ENCODE data around the gene FGD6. TPM values are rescaled to one million over a fixed set of nuclear protein-coding genes. Genes with fewer than 3 reads are reported as not detected.

FGD6 gene
- total and polyA plus RNA-seq, 2 of the 4 experiments (the other 2 are of a cell fraction), result 2.6 to 9.5 TPM

DNA sequence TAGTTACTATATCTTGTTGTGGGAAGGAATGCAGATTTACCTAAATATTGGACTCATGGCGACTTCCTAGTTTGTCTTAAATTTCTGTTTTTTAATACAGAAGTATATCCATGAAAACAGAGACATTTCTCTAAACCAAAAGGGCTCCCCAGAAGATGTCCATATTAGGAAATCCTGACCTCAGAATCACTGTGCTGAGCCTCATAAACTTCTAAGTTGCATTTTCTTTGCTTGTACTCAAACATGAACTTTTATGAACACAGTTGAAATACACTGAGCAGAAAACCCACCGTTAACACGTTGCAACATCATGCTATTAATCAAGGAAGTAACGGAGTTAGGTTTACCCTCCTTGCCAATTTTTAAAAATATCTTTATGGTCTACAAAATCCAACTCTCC, 100.9 kb downstream of the FGD6 start:
- Histone ChIP-seq H3K18ac (ENCODE audit: low read depth, low read length) (peak overlapping the region; percentile 34; the same call in 1 of the 2 replicates), H3K14ac (replicated peaks; ENCODE audit: low read depth, low read length) (0 out of 2 replicates have a peak overlapping the region, but pooled peaks have one; percentile 7), H3K9me3 (ENCODE audit: control insufficient read depth, insufficient read depth, low read length) (no peaks in the 10 kb centered on the region), H4K5ac (ENCODE audit: low read depth, low read length) (peak overlapping the region; percentile 23; the same call in 1 of the 2 replicates), H3K27me3 (ENCODE audit: control insufficient read depth, insufficient read depth, low read length) (no peaks in the 10 kb centered on the region), H3K27ac (ENCODE audit: insufficient read depth, low read length) (no peak overlapping the region), H2BK120ac (ENCODE audit: low read depth, low read length) (0 out of 2 replicates have a peak overlapping the region, but pooled peaks have one; percentile 16), H4K20me1 (ENCODE audit: insufficient read depth, low read length) (no peaks in the 10 kb centered on the region), H3K4me2 (ENCODE audit: low read depth, low read length) (peak overlapping the region; percentile 5; the same call in 1 of the 2 replicates), H4K91ac (ENCODE audit: insufficient read depth, low read depth, low read length) (no peak overlapping the region), H2AK9ac (replicated peaks; ENCODE audit: low read depth, low read length, poor library complexity) (no peak overlapping the region), H2AK5ac (ENCODE audit: low read depth, low read length) (peak overlapping the region; percentile 30; the same call in 1 of the 2 replicates), H2BK20ac (ENCODE audit: low read depth, low read length) (0 out of 2 replicates have a peak overlapping the region, but pooled peaks have one; percentile 13), H2AFZ (replicated peaks; ENCODE audit: low read length, poor library complexity) (no peak overlapping the region), H3K36me3 (ENCODE audit: control insufficient read depth, insufficient read depth, low read length) (peaks cover 3% of the 10 kb centered on the region; the same call in 1 of the 2 replicates), H3K4me3 (ENCODE audit: insufficient read depth, low read depth, low read length) (no peak overlapping the region), H3K9me1 (ENCODE audit: insufficient read depth, low read length) (no peaks in the 10 kb centered on the region), H3K56ac (ENCODE audit: extremely low read depth, insufficient read depth, low read length) (no peak overlapping the region), H3K9ac (ENCODE audit: low read depth, low read length) (peak overlapping the region; percentile 4; the same call in 1 of the 2 replicates), H3K4ac (ENCODE audit: low read depth, low read length) (no peak overlapping the region; the same call in 1 of the 2 replicates), H2BK5ac (ENCODE audit: low read depth, low read length, poor library complexity, severe bottlenecking) (peak overlapping the region; percentile 49), H3K23ac (ENCODE audit: low read depth, low read length) (no peak overlapping the region), H3K79me1 (ENCODE audit: low read depth in 1 of 2, low read length in 2 of 2) (no peaks in the 10 kb centered on the region; a peak in 1 of 4 replicates), H4K8ac (ENCODE audit: low read depth in 2 of 2, low read length in 2 of 2) (peak overlapping the region in 1 of 2 experiments; percentile 33; a peak in 1 of 4 replicates), H2BK15ac (ENCODE audit: low read depth, low read length) (no peak overlapping the region), H3K4me1 (ENCODE audit: control insufficient read depth, insufficient read depth, low read length) (peaks cover 15% of the 10 kb centered on the region)
- intact Hi-C loops (cut with micrococcal nuclease), result loop anchor here (5.0 kb wide), 1 partner anchor 356 kb away; the partner anchor contains the start of gene METAP2
- POLR2A ChIA-PET (ENCODE audit: unreplicated experiment), result no interaction called here
- CTCF ChIA-PET, result interaction anchor here (1.0 to 2.2 kb wide), 3 partner anchors 101 to 357 kb away, joined by 5 to 16 read pairs (median 12); partner anchors contain the start of genes FGD6 and VEZT
- in situ Hi-C loops (cut with MboI; ENCODE audit: low sequenced_read_pairs), result loop anchor here (5.0 kb wide), 1 partner anchor 221 kb away; no protein-coding TSS in a partner anchor
- ATAC-seq (ENCODE audit: low read depth), result 0 out of 2 replicates have a peak, but pooled peaks have one; percentile 33
- BruUV-seq (replicated peaks), result no TSS peak
- TF ChIP-seq RAD21 (IDR thresholded peaks at IDR 0.05; ENCODE audit: low read length) (no peak), CEBPB (IDR thresholded peaks at IDR 0.05; ENCODE audit: low read depth, low read length) (0 out of 2 replicates have a peak, but pooled peaks have one; percentile 13), FOS (IDR thresholded peaks at IDR 0.05; ENCODE audit: low read depth, low read length) (no peak)
- TF ChIP-seq, protein P1, sequence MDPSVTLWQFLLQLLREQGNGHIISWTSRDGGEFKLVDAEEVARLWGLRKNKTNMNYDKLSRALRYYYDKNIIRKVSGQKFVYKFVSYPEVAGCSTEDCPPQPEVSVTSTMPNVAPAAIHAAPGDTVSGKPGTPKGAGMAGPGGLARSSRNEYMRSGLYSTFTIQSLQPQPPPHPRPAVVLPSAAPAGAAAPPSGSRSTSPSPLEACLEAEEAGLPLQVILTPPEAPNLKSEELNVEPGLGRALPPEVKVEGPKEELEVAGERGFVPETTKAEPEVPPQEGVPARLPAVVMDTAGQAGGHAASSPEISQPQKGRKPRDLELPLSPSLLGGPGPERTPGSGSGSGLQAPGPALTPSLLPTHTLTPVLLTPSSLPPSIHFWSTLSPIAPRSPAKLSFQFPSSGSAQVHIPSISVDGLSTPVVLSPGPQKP (IDR thresholded peaks at IDR 0.05; ENCODE audit: borderline replicate concordance, low read depth, low read length), result no peak
- DNase-seq, result no peak
- dilution Hi-C loops (cut with HindIII; ENCODE audit: low sequenced_read_pairs, unreplicated experiment), result no loop called here
- WGBS, 2 experiments (ENCODE audit: extremely low coverage in 2 of 2, insufficient read length in 1 of 2), result 61% methylated on average over 3 of the region's 4 CpGs; no CpG with 5 or more reads in 1 of the 2 experiments

Measured in IMR-90 (cell line).